HG03520 (cell line): ENCODE data around the gene ABCC10.
"Not testable (repeated sequence)": the region's sequence is repeated elsewhere in the genome, so short reads cannot be mapped to it uniquely, and the experiment has no call there.

Experiments
- ATAC-seq: cut with Tn5 transposase; IDR thresholded peaks from one replicate; pipeline ENCODE4 v1.9.1; 2021; ENCODE audit warnings: mild to moderate bottlenecking, moderate library complexity; ENCODE audit not compliant: unreplicated experiment

ABCC10 gene

DNA sequence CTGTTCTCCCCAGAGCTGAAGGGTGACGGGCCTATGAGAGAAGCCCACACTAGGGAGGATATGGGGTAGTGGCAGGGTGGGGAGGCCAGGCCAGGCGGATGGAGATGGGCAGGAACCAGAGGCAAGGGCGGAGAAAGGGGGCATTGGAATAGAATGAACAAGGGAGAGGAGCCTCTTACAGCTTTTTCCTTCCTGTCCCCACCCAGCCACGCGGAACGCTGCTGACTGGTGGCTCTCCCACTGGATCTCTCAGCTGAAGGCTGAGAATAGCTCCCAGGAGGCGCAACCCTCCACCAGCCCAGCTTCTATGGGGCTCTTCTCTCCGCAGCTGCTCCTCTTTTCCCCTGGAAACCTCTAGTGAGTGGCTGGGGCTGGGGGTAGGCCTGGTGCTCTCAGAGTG, 17.2 kb downstream of the ABCC10 start:
- no peak for ATAC-seq

DNA sequence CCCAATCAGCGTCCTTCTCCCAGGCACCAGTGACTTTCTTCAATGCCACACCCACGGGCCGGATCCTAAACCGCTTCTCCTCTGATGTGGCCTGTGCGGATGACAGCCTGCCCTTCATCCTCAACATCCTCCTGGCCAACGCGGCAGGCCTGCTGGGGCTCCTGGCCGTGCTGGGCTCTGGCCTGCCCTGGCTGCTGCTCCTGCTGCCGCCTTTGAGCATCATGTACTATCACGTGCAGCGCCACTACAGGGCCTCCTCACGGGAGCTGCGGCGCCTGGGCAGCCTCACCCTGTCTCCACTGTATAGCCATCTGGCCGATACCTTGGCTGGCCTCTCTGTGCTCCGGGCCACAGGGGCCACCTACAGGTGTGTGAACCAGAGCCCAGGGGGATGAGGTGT, 18.2 kb downstream of the ABCC10 start:
- no peak for ATAC-seq

DNA sequence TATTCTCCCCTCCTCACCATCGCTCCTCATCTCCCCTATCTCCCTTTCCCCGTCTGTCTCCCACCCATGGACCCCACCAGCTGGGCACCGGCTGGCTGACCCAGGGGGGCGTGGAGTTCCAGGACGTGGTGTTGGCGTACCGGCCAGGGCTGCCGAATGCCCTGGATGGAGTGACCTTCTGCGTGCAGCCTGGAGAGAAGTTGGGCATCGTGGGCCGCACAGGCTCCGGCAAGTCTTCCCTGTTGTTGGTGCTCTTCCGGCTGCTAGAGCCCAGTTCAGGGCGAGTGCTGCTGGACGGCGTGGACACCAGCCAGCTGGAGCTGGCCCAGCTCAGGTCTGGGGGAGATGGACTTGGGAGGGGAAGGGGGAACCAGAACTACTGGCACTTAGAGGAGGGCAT, 20.3 kb downstream of the ABCC10 start:
- ATAC-seq: no peak

DNA sequence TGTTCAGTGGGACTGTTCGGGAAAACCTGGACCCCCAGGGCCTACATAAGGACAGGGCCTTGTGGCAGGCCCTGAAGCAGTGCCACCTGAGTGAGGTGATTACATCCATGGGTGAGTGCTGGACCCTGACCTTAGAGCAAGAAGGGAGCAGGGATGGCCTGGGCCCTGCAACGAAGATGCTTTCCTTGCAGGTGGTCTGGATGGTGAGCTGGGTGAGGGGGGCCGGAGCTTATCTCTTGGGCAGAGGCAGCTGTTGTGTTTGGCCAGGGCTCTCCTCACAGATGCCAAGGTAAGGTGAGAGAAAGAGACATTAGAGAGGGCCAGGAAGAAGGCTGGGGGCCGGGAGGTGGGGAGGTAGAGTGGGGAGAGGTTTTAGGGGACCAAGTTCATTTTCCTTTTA, 21.6 kb downstream of the ABCC10 start:
- ATAC-seq: no peak

DNA sequence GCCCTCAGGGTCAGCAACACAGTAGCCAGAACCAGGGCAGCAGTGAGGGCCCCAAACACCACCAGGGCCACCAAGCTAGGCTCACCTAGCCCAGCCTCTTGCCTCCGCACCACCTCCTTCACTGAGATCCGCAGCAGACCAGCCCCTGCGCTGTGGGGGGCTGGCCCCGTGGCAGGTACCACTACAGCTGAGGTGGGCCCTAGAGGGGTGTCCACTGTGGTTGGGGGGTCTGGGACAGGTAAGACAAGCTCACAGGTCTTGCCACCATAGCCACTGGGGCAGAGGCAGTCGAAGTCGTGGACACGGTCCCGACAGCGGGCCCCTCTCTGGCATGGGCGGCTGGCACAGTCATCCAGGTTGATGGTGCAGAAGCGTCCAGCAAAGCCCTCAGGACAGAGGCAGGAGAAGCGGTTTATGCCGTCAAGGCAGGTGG, 23.4 kb downstream of the ABCC10 start:
- ATAC-seq: no peak

DNA sequence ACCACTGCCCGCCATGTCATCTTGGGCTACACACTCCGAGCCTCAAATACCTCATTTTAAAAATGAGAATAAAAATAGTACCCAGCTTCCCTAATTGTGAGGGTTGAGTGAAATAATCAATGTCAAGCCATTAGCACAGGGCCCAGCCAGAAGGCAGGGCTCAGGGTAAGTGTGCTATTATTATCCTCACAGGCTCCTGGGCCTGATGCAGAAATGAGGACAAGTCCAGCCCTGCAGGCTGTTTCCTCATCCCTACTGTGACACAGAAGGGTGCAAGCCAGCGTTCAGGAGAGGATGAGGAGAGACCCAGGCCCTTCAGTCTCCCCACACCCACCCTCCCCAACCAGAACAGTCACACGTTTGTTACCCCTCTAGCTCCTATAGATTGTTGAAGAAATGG, 24.0 kb downstream of the ABCC10 start:
- no peak for ATAC-seq

DNA sequence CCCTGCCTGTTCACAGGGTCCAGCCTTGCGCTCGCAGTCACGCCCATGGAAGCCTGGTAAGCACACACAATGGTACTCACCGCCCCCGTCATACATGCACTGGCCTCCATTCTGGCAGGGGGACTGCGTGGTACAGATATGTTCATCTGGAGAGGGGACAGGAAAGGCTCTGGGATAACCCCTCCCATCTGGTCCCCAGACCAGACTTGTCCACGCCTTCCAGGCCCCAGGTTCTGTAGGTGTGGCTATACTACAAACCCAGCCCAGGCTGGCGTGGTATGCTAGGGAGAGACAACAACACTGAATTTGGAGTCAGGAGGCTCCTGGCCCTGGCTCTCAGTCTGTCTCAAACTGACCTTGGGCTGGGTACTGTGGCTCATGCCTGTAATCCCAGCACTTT, 24.6 kb downstream of the ABCC10 start:
- no peak for ATAC-seq

DNA sequence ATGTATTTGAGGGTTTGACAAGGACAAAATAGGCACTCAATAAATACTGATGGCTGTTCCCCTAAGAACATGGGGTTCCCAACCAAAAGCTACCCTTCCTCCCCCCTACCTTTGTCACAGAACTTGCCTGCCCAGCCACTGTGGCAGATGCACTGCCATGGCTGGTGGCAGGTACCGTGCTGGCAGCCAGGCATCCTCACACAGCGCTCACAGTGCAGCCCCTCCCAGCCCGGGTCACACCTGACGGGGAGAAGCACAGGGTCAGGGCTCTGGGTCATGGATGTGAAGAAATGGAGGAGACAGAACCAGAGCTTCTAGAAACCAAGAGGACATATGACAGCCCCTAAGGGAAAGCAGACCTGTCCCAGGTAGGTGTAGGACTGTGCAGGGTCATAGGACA, 25.6 kb downstream of the ABCC10 start:
- no peak for ATAC-seq

DNA sequence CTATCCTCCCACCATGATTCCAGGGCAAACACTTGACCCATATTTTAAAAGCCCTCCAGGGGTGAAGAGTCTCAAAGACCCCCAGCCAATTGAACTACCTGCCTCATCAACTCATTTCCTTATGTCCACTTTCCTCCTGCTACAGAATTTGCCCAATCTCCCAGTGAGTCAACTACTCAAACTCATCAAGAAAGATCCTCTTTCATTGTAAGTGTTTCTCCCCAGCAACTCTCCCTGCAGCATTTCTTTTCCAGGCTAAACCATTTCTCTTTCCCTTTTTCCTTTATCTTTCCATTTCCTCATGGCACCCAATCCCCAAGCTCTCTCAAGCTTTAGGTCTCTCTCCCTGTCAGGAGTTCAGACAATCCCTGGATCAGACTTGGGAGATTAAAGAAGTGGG, 26.5 kb downstream of the ABCC10 start:
- no peak for ATAC-seq

DNA sequence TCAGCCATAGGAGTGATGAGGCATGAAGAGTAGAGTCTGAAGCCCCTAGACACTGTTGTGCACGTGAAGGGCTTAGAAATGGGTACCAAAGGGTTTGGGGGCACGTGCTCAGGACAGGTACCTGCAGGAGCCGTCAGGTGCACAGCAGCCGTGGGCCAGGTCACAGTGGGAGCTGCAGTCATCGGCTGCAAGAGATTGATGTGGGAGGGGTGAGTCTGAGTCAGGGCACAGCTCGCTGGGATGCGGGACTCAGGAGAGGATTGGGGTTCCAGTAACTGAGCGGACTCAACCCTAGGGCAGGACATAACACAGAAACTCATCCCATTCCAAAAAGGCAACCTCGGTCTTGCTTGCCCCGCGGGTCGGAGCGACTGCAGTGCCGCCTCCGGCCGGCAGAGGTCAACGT, 27.0 kb downstream of the ABCC10 start:
- ATAC-seq: no peak

DNA sequence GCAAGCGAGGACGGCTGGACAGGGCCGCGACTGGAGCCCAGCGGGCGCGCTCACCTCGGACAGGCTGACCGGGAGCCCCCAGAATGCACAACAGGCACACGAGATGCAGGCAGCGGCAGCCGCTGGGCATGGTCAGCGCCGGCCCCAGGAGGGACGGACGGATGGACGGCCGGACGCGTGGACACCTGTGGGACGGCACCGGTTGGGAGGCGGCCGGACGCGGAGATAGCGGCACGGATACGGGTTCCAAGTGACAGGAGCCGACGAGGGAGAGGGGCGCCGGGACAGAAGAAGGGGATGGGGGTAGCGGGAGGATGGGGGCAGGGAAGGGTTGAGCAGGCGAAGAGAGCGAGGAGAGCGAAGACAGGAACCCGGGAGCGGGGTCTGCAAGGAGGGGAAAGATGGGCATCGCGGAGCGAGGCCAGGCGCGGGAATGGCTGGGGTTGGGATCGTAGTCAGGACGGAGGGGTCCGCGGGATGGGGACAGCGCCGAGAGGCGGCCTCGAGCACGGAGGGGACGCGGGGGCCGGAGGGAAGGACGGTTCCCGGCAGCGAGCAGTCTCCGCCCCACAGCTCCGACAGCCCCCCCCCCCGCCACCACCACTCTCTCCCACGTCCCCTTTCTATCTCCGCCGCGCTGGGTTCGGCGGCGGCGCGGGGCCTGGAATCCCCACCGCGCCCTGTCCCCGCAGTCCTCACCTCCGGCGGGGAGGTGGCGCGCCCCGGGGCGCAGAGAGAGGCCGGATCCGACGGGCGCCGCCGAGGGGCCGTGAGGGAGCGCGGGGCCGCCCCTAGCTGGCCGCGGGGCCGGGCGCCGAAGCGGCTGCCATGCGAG, 27.6 kb downstream of the ABCC10 start:
- no peak for ATAC-seq

DNA sequence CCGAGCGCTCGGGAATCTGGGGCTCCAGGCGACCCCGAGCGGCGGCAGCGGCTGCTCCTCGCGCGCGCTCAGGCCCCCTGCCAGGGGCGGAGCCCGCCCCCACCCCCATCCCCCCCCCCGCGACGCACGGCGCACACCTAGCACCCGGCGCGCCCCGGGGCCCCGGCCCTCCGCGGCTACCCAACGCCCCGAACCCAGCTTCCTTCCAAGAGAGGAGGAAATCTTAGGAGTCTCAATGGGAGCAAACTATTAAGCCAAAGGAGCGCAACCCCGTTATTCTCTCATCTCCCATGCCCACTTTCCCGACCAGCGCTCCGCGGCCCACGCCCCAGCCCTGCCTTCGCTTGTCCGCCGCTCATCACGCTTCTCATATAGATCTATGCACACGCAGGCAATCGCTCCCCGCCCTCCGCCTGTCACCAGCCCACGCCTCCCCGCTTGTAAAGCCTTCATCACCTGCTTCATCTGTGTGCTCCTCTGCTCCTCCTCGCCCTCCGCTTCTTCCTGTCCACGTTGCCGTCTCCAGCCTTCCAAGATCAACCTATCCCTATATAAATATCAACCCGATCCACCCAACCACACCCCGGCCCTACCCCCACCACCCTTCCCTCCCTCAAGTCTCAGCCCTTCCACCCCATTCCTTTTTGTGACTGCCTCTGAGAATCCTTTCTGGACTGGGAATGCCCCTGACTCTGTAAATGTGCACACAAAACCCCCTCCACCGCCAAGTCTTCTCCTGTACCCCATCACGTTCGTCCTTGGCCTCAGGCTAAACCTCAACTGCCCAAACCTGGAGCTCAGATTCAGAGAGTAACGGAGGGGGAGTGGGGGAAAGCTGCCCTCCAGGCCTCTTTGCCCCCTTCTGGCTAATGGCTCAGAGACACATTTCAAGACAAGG, 28.4 kb downstream of the ABCC10 start, which contains the start of gene DLK2:
Gene DLK2, minus strand, starts transcription at position 18 of the 898 bp plus-strand sequence. CDS start 723 bp downstream, outside the sequence.
- no peak for ATAC-seq

DNA sequence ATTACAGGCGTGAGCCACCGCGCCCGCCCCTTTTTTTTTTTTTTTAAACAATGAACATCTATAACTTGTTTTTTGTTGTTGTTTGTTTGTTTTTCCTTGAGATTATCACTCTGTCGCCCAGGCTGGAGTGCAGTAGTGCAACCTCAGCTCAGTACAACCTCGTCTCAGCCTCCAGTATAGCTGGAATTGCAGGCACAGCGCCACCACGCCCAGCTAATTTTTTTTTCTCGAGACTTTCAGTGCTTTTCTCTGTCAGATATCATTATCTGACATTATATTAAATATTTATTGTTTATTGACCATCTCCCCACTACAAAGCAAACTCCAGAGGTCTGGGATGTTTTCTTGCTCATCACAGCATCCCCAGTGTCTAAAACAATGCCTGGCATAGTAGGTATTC, 30.3 kb downstream of the ABCC10 start:
- no peak for ATAC-seq

DNA sequence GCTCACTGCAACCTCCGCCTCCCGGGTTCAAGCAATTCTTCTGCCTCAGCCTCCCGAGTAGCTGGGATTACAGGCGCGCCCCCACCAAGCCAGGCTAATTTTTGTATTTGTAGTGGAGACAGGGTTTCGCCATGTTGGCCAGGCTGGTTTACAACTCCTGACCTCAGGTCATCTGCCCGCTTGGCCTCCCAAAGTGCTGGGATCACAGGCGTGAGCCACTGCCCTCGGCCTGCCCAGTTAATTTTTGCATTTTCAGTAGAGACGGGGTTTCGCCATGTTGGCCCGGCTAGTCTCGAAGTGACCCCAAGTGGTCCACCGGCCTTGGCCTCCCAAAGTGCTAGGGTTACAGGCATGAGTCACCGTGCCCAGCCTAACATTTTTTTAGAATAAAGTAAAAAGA, 30.8 kb downstream of the ABCC10 start:
- ATAC-seq: not testable (repeated sequence)

DNA sequence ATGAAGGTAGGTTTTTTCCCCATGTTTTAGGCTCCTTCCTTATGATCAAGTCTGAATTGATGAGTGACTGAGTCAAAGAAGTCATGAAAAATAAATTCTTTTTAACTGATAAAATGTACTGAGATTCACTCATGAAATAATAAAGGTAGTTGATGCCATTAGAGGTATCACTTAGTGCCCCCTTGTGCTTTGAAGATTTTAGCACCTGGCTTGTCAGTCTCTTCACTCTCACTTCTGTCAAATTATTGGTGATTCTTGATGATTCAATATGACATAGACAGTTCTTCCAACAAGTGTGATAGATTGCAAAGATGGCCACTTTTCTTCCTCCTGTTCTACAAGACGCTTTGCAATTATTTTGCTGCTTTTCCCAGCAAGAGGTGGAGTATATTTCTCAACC, 32.2 kb downstream of the ABCC10 start:
- no peak for ATAC-seq

DNA sequence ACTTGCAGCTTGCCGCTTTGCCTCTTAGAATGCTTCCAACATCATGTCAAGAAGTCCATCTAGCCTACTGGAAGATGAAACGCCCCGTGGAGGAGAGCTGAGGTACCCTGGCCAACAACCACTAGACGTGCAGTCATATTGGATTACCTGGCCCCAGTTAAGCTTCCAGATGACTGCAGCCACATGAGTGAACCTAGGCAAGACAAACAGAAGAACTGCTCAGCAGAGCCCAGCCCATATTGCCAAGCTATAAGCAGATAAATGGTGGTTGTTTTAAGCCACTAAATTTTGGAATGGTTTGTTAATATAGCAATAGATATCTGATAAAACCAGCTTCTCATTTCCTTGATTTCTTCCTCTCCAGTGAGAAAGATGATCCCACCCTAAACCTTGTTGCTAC, 32.7 kb downstream of the ABCC10 start:
- ATAC-seq: no peak

DNA sequence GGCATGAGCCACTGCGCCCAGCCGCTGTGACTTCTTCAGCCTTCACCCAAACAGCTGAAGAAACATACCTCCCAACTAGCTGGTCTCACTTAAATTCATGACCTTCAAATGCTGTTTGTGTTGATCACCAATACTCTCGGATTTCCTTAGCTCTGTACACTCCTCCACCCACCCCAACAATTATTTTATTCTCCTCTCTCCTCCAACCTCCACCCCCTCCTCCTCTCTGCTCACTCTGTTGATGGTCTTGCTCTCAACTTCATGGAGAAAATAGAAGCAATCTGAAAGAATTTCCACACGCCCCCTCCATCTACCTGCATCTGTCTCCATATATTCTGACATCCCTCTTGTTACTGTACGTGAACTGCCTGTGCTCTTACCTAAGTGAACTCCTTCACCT, 34.6 kb downstream of the ABCC10 start:
- no peak for ATAC-seq

DNA sequence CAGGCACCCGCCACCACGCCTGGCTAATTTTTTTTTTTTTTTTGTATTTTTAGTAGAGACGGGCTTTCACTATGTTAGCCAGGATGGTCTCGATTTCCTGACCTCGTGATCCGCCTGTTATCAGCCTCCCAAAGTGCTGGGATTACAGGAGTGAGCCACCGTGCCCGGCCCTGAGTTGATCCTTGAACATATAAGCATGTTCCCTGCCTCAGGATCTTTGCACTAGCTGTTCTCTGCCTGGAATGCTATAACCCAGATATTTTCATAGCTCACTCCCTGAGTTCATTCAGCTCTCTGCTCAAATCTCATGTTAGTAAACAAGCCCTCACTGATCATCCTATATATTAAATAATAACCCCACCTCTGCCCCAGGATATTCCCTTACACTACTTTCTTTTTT, 37.0 kb downstream of the ABCC10 start:
- no peak for ATAC-seq

DNA sequence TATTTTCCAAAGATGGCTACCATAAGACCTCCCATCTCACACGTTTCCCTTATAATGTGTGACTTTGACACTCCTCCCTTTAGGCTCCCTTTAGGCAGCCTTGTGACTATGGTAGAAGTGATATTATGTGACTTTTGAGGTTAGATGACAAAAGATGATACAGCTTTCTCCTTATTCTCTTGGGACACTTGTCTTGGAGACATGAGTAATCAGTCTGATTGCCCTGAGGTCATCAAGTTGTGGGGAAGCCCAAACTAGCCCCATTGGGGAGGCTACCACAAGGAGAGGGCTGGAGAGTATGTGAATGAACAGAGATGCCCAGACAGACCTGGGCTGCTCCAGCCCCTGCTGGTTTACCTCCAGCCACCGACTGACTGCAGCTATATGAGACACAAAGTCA, 38.6 kb downstream of the ABCC10 start:
- ATAC-seq: no peak

DNA sequence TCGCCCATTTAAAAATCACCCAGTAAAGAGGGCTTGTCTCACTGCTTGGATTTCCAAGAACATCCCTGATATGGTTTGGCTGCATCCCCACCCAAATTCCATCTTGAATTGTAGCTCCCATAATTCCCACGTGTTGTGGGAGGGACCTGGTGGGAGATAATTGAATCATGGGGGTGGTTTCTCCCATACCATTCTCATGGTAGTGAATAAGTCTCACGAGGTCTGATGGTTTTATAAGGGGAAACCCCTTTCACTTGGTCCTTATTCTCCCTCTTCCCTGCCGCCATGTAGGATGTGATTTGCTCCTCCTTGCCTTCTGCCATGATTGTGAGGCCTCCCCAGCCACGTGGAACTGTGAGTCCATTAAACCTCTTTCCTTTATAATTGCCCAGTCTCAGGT, 39.9 kb downstream of the ABCC10 start:
- not testable (repeated sequence) for ATAC-seq

DNA sequence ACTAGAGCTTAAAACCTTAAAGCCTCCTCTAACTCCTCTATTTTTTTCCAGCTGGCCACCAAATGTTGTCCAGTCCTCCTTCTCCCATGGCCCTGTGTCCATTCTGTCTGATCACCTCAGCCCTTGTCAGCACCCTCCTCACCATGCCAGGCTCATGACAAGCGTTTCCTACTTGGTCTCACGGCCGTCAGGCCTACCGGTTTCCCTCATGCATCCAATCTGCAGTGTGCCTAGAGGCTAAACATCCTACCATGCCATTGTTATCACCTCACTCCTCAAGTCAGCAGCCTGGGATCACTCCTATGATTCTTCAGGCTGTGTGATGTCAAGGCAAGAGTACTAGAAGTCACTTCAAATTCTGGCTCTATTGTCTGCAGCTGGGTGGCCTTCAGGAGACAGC, 40.4 kb downstream of the ABCC10 start:
- no peak for ATAC-seq

DNA sequence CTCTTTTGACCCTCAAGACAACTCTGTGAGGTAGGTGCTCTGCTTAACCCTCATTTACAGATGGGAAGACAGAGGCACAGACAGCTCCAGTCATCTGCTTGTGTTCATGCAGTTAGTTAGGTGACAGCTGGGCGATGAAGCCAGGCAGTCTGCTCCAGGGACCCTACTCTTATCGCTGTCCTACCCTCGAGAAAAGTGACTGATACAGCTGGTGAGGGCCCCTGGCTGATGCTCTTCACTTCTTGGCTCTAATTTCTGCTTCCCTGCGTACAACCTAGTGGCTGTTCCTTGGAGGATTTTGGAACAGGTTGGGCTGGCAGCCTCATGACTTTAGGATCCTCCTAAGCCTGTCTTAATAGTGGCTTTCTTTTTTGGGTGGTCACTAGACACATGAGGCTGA, 40.9 kb downstream of the ABCC10 start:
- no peak for ATAC-seq
